HG03565 (cell line): ENCODE measurements around the gene CT47A7.
"Not testable (repeated sequence)": the region's sequence is repeated elsewhere in the genome, so short reads cannot be mapped to it uniquely, and the experiment has no call there.

ENCODE experiments used
- ATAC-seq: cut with Tn5 transposase; IDR thresholded peaks from one replicate; pipeline ENCODE4 v1.9.1; 2021; ENCODE audit warnings: mild to moderate bottlenecking, moderate library complexity; ENCODE audit not compliant: unreplicated experiment

Gene CT47A7

DNA sequence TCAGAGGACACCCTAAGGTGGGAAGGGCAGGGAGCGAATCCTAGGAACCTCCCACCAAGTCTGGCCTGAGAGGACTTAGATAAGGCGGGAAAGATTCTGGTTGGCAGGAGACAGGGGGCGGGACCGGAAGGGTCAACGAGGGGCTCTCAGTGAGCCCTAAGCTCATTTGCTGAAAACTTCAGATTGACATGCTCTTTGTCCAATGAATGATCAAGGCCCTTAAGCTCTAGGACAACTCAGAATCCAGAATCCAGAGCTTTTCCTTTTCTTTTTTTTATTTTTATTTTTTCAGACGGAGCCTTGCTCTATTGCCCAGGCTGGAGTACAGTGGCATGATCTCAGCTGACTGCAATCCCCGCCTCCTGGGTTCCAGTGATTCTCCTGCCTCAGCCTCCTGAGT is at the start of gene CT47A7:
Gene CT47A7, minus strand, starts transcription at position 101 of the 400 bp plus-strand sequence. CDS start 255 bp downstream, outside the sequence.
- not testable (repeated sequence) for ATAC-seq

- ATAC-seq = peak; percentile 46
Measured at GRCh38 chrX:121000589-121000988, 44.2 kb upstream of the CT47A7 start.

DNA sequence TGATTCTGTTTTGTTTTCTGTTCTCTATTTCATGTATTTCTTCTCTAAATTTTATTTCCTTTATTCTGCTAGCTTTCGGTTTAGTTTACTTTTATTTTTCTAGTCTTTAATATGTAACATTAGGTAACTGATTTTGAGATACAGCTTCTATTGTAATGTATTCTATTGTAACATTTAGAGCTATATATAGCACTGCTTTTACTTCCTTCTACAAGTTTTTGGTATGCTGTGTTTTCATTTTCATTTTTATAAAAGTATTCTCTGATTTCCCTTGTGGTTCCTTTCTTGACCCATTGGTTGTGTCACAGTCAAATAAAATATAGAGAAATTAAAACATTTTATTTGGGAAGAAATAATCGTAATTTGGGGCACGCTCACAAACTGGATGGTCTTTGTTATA is 43.0 kb upstream of the CT47A7 start:
- ATAC-seq = peak; percentile 70

- not testable (repeated sequence) for ATAC-seq
Measured at GRCh38 chrX:120985660-120986059, 29.3 kb upstream of the CT47A7 start, which contains the start of gene CT47A1. Gene CT47A1, minus strand, starts transcription at chrX:120985760. Its CDS starts 231 bp downstream, at chrX:120985529.
